Thoracic aorta (tissue), 2 donors: ENCODE data around the gene SLC35B3. TPM values are rescaled to one million over a fixed set of nuclear protein-coding genes. Genes with fewer than 3 reads are reported as not detected.

Experiments
- ATAC-seq: fragments of 150-250 bp; one replicate; pipeline ENCODE4 v1.8.0; 2017; ENCODE audit warnings: low read depth; ENCODE audit not compliant: insufficient number of reproducible peaks, low FRiP score
- DNase-seq: peaks from one replicate; pipeline ENCODE4 v3.0.0-alpha.2; 2020; ENCODE audit warnings: low spot score
- H3K27ac ChIP-seq, 2 donors: fragments of 200-600 bp; sonication (generic); 1 replicate in 1 of 2; 2 replicates in 1 of 2; pipeline ENCODE4 v1.5.1; 2016; ENCODE audit warnings: mild to moderate bottlenecking in 2 of 2, moderate library complexity in 2 of 2
- H3K27me3 ChIP-seq: fragments of 200-600 bp; sonication (generic); replicated peaks from 2 replicates; pipeline ENCODE4 v1.6.0; 2016; ENCODE audit warnings: mild to moderate bottlenecking; ENCODE audit not compliant: insufficient read depth
- H3K36me3 ChIP-seq: fragments of 200-600 bp; sonication (generic); one replicate; pipeline ENCODE4 v1.5.1; 2016
- H3K4me1 ChIP-seq, 2 donors: fragments of 200-600 bp; sonication (generic); 1 replicate in 1 of 2; 2 replicates in 1 of 2; pipeline versions ENCODE4 v1.5.1 to v1.6.0; 2016; ENCODE audit warnings: low read depth in 2 of 2, mild to moderate bottlenecking in 1 of 2; ENCODE audit not compliant: control insufficient read depth in 1 of 2
- H3K4me3 ChIP-seq: fragments of 200-600 bp; sonication (generic); 2 replicates; pipeline ENCODE4 v1.5.1; 2016; ENCODE audit warnings: mild to moderate bottlenecking
- H3K9me3 ChIP-seq: fragments of 200-600 bp; sonication (generic); 2 replicates; pipeline ENCODE4 v1.5.1; 2016
- CTCF ChIP-seq: fragments of 200-600 bp; sonication (generic); IDR thresholded peaks from one replicate; pipeline ENCODE4 v1.5.1; 2019; ENCODE audit warnings: antibody characterized with exemption
- total RNA-seq, 2 donors: library from RNA; depleted of rRNA; stranded (reverse); fragments of >200 nt; gene quantifications; one replicate each; pipeline versions ENCODE4 v1.1.0 to v1.2.3, GENCODE V29; 2016

SLC35B3 gene
- total RNA-seq, 2 donors from 2014 or later, result 8.6 to 12.0 TPM

GRCh38 chr6:8375916-8376315 is 59.4 kb downstream of the SLC35B3 start:
- ATAC-seq (no peak), DNase-seq (no peak)
- Histone ChIP-seq H3K9me3 (no peaks in the 10 kb centered on the region), H3K27ac (no peak overlapping the region), H3K36me3 (no peaks in the 10 kb centered on the region), H3K4me1 (no peaks in the 10 kb centered on the region), H3K27me3 (no peaks in the 10 kb centered on the region), H3K4me3 (no peak overlapping the region)
- no peak for TF ChIP-seq CTCF
